Gastroesophageal sphincter (tissue), 3 donors: ENCODE results near the gene SLC12A1.

Experiments
- POLR2AphosphoS5 ChIP-seq: sonication (generic); formaldehyde crosslinking; IDR thresholded peaks from one replicate; pipeline ENCODE4 v1.6.1; 2017; ENCODE audit warnings: antibody characterized with exemption
- TF ChIP-seq, protein P1 (sequence below), 4 experiments: fragments of 200-600 bp in 2 of 4; fragments of 450-650 bp in 2 of 4; sonication (generic) in 1 of 4; IDR thresholded peaks; one replicate each; pipeline ENCODE4 v1.5.1; 2017 to 2019; ENCODE audit warnings: antibody characterized with exemption in 4 of 4, mild to moderate bottlenecking in 2 of 4, moderate library complexity in 2 of 4

GRCh38 chr15:48176957-48177356 is 29.1 kb upstream of the SLC12A1 start:
- TF ChIP-seq, protein P1, sequence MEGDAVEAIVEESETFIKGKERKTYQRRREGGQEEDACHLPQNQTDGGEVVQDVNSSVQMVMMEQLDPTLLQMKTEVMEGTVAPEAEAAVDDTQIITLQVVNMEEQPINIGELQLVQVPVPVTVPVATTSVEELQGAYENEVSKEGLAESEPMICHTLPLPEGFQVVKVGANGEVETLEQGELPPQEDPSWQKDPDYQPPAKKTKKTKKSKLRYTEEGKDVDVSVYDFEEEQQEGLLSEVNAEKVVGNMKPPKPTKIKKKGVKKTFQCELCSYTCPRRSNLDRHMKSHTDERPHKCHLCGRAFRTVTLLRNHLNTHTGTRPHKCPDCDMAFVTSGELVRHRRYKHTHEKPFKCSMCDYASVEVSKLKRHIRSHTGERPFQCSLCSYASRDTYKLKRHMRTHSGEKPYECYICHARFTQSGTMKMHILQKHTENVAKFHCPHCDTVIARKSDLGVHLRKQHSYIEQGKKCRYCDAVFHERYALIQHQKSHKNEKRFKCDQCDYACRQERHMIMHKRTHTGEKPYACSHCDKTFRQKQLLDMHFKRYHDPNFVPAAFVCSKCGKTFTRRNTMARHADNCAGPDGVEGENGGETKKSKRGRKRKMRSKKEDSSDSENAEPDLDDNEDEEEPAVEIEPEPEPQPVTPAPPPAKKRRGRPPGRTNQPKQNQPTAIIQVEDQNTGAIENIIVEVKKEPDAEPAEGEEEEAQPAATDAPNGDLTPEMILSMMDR (IDR thresholded peaks at IDR 0.05), result no peak
- TF ChIP-seq POLR2AphosphoS5, result no peak
